NB4 (cell line): ENCODE measurements around the gene NTN1.

Source experiments
- DNase-seq: peaks from one replicate; pipeline ENCODE4 v3.0.0; 2010; ENCODE audit warnings: low read depth
- H3K4me3 ChIP-seq: one replicate; pipeline ENCODE4 v1.5.1; 2011; ENCODE audit warnings: mild to moderate bottlenecking, low read depth, low read length, moderate library complexity
- MYC ChIP-seq: IDR thresholded peaks from 2 replicates; pipeline ENCODE4 v1.6.1; 2011; ENCODE audit warnings: low read depth, low read length
- POLR2A ChIP-seq: IDR thresholded peaks from 2 replicates; pipeline ENCODE4 v1.6.1; 2011; ENCODE audit warnings: mild to moderate bottlenecking; ENCODE audit not compliant: insufficient read length; ENCODE audit errors: extremely low read depth
- TF ChIP-seq, protein P1 (sequence below): IDR thresholded peaks from 2 replicates; pipeline ENCODE4 v1.6.1; 2011; ENCODE audit warnings: low read depth, low read length
- TF ChIP-seq, protein P2 (sequence below): IDR thresholded peaks from one replicate; pipeline ENCODE4 v1.5.1; 2012; ENCODE audit warnings: low read depth, low read length

NTN1 gene

GRCh38 chr17:9212376-9213302, 191.3 kb downstream of the NTN1 start:
- TF ChIP-seq MYC: no peak
- TF ChIP-seq, protein P1, sequence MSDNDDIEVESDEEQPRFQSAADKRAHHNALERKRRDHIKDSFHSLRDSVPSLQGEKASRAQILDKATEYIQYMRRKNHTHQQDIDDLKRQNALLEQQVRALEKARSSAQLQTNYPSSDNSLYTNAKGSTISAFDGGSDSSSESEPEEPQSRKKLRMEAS: no peak
- TF ChIP-seq, protein P2, sequence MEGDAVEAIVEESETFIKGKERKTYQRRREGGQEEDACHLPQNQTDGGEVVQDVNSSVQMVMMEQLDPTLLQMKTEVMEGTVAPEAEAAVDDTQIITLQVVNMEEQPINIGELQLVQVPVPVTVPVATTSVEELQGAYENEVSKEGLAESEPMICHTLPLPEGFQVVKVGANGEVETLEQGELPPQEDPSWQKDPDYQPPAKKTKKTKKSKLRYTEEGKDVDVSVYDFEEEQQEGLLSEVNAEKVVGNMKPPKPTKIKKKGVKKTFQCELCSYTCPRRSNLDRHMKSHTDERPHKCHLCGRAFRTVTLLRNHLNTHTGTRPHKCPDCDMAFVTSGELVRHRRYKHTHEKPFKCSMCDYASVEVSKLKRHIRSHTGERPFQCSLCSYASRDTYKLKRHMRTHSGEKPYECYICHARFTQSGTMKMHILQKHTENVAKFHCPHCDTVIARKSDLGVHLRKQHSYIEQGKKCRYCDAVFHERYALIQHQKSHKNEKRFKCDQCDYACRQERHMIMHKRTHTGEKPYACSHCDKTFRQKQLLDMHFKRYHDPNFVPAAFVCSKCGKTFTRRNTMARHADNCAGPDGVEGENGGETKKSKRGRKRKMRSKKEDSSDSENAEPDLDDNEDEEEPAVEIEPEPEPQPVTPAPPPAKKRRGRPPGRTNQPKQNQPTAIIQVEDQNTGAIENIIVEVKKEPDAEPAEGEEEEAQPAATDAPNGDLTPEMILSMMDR: no peak
- no peak for TF ChIP-seq POLR2A
- DNase-seq: no peak
- H3K4me3 ChIP-seq: no peak overlapping the region

DNA sequence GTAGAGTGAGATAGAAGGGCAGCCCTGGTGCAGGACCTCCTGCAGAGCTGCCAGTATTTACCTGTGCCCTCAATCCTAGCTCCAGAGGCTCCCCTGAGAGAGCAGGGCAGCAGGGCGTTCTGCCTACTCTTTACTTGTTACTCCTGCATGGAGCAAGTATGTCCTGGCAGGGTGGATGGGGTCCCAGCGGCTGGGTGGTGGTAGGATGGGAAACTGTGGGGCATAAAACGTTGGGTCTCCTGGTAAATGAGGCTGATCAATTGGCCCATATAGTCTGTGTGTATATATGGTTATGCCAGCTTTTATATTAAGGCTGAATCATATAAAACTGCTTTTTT, 192.0 kb downstream of the NTN1 start:
- H3K4me3 ChIP-seq: no peak overlapping the region
- no peak for DNase-seq

GRCh38 chr17:9215465-9215864, 194.2 kb downstream of the NTN1 start:
- no peak for DNase-seq
- no peak overlapping the region for H3K4me3 ChIP-seq
- TF ChIP-seq, protein P1: no peak
- no peak for TF ChIP-seq MYC
- TF ChIP-seq, protein P2: no peak
- no peak for TF ChIP-seq POLR2A

More for the DNA sequence above, 192.0 kb downstream of the NTN1 start:
- TF ChIP-seq POLR2A: no peak
- TF ChIP-seq MYC: no peak
- TF ChIP-seq, protein P1: no peak
- TF ChIP-seq, protein P2: no peak

GRCh38 chr17:9217151-9218056, 196.1 kb downstream of the NTN1 start:
- DNase-seq: no peak
- H3K4me3 ChIP-seq: no peak overlapping the region
- TF ChIP-seq POLR2A: no peak
- TF ChIP-seq, protein P1: no peak
- TF ChIP-seq MYC: no peak
- TF ChIP-seq, protein P2: no peak

DNA sequence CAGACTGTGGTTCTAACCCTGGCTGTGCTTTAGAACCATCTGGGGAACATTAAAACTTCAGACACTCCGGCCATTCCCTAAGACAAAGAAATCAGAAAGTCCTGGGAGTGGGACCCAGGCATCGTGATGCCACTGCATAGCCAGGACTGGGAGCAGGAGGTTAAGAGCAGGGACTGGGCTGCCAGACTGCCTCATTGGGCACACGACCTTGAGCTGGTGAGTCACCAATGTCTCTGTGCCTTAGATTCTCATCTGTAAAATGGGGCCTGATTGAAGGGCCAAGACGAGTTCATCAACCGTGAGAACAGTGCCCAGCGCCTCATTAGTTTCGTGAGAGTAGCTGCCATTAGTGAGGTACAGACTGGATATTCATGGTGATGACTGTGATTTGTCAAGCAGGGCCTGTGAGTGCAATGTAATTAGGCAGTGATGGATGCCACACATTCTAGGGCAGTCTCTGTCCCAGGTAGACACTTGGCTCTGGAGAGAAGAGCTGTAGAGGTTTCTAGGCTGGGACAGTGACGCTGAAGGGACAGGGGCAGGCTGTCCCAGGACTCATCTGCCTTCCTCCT, 196.8 kb downstream of the NTN1 start:
- TF ChIP-seq, protein P1: no peak
- TF ChIP-seq MYC: no peak
- no peak for TF ChIP-seq POLR2A
- TF ChIP-seq, protein P2: no peak
- no peak overlapping the region for H3K4me3 ChIP-seq
- no peak for DNase-seq
